ENCODE results near the gene XKRX. TPM values are rescaled to one million over a fixed set of nuclear protein-coding genes. Genes with fewer than 3 reads are reported as not detected.

Gene XKRX
- total and polyA plus RNA-seq, 2 donors (not counting 1 experiment from before 2014, with no cell fraction given): 4.6 to 5.4 TPM

DNA sequence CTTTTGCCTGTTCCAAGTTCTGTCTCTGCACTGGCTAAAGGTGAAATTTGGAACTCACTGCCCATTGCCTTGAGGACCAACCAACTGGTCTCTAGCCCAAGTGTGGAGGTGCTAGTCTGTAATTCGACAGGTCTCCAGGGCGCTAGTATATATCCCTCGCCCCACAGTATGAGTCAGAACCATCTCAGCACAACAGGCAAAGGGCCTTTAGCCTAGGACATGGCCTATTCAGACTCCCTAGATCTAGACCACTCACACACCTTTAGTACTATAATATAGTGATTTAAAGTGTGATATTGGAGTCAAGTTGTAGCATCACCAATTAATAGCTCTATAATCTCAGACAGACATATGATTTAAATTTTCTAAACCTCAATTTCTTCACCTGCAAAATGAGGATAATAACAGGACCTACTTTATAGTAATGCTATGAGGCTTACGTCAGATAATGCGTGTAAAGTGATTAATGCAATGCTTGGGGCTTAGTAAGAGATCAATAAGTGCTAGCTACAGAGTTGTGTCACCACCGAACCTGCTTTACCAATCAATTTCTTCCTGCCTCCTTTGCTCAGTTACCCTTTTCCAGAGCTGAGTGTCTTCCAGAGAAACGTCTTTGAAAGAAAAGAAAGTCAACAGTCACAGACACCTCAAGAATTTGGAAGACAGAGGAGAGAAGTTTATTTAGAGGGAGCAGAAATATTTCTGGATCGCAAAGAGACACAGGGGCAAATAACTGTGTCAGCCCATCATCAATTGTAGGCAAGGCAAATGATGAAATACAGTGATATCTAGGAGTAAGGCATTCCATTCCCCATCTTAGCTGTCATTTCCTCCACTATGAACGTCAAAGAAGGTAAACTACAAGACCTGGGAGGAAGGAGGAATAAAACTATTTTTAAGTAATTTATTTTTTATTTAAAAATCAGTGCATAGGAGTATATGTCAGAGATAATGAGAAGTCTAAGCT lies 56.8 kb downstream of the XKRX start:
- no peak overlapping the region for H3K4me3 ChIP-seq (ENCODE audit: control extremely low read depth in 1 of 5, extremely low read depth in 1 of 5, insufficient read depth in 1 of 5, low read depth in 2 of 5, low read length in 4 of 5)
- Mint-ChIP-seq H3K27ac (no peak overlapping the region), H3K27me3 (no peaks in the 10 kb centered on the region), H3K4me1 (no peaks in the 10 kb centered on the region), H3K4me3 (no peak overlapping the region), H3K9me3 (ENCODE audit: insufficient read depth) (no peaks in the 10 kb centered on the region)
- WGBS (ENCODE audit: insufficient coverage): no CpG with 5 or more reads among the region's 9 CpGs
- intact Hi-C loops (cut with micrococcal nuclease): no loop called here
- H3K36me3 ChIP-seq (replicated peaks in 1 of 2; ENCODE audit: control extremely low read depth in 1 of 2, control insufficient read depth in 1 of 2, extremely low read depth in 1 of 2, insufficient read depth in 2 of 2, low read length in 1 of 2): no peaks in the 10 kb centered on the region
- no peak overlapping the region for H3K4me2 ChIP-seq (replicated peaks; ENCODE audit: low read depth, low read length, poor library complexity, severe bottlenecking)
- no peak overlapping the region for H3K9ac ChIP-seq (ENCODE audit: low read length)
- ChIA-PET CTCF (no interaction called here), POLR2A (no interaction called here)
- H3K9me3 ChIP-seq (ENCODE audit: control extremely low read depth in 1 of 3, control insufficient read depth in 2 of 3, insufficient read depth in 1 of 3, low read length in 2 of 3): no peaks in the 10 kb centered on the region
- no peaks in the 10 kb centered on the region for H3K4me1 ChIP-seq (ENCODE audit: control insufficient read depth in 2 of 2, insufficient read depth in 2 of 2, low read length in 2 of 2)
- H3K27me3 ChIP-seq (replicated peaks in 1 of 4; ENCODE audit: control extremely low read depth in 1 of 4, control insufficient read depth in 3 of 4, insufficient read depth in 4 of 4, low read length in 3 of 4): no peaks in the 10 kb centered on the region
- H4K20me1 ChIP-seq (ENCODE audit: control insufficient read depth, insufficient read depth, low read length, poor library complexity, severe bottlenecking): no peaks in the 10 kb centered on the region
- no peak overlapping the region for H2AFZ ChIP-seq (ENCODE audit: insufficient read depth, low read depth, low read length, poor library complexity, severe bottlenecking)
- ATAC-seq (ENCODE audit: low read depth) (no peak), DNase-seq (no peak)
- no peak overlapping the region for H3K27ac ChIP-seq (ENCODE audit: low read length in 2 of 2)
- H3K79me2 ChIP-seq (ENCODE audit: control insufficient read depth, insufficient read depth, low read length): no peaks in the 10 kb centered on the region
- no peak for TF ChIP-seq EZH2 (IDR thresholded peaks at IDR 0.05; ENCODE audit: borderline replicate concordance, insufficient read depth, low read depth, low read length, poor library complexity, severe bottlenecking)
- TF ChIP-seq, protein P1, sequence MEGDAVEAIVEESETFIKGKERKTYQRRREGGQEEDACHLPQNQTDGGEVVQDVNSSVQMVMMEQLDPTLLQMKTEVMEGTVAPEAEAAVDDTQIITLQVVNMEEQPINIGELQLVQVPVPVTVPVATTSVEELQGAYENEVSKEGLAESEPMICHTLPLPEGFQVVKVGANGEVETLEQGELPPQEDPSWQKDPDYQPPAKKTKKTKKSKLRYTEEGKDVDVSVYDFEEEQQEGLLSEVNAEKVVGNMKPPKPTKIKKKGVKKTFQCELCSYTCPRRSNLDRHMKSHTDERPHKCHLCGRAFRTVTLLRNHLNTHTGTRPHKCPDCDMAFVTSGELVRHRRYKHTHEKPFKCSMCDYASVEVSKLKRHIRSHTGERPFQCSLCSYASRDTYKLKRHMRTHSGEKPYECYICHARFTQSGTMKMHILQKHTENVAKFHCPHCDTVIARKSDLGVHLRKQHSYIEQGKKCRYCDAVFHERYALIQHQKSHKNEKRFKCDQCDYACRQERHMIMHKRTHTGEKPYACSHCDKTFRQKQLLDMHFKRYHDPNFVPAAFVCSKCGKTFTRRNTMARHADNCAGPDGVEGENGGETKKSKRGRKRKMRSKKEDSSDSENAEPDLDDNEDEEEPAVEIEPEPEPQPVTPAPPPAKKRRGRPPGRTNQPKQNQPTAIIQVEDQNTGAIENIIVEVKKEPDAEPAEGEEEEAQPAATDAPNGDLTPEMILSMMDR (IDR thresholded peaks at IDR 0.05): no peak

- intact Hi-C loops (cut with micrococcal nuclease): no loop called here
- Histone ChIP-seq H3K27me3 (replicated peaks in 1 of 4; ENCODE audit: control extremely low read depth in 1 of 4, control insufficient read depth in 3 of 4, insufficient read depth in 4 of 4, low read length in 3 of 4) (no peaks in the 10 kb centered on the region), H4K20me1 (ENCODE audit: control insufficient read depth, insufficient read depth, low read length, poor library complexity, severe bottlenecking) (no peaks in the 10 kb centered on the region), H3K4me2 (replicated peaks; ENCODE audit: low read depth, low read length, poor library complexity, severe bottlenecking) (no peak overlapping the region), H3K4me1 (ENCODE audit: control insufficient read depth in 2 of 2, insufficient read depth in 2 of 2, low read length in 2 of 2) (no peaks in the 10 kb centered on the region), H3K9ac (ENCODE audit: low read length) (no peak overlapping the region), H3K4me3 (ENCODE audit: control extremely low read depth in 1 of 5, extremely low read depth in 1 of 5, insufficient read depth in 1 of 5, low read depth in 2 of 5, low read length in 4 of 5) (no peak overlapping the region), H3K36me3 (replicated peaks in 1 of 2; ENCODE audit: control extremely low read depth in 1 of 2, control insufficient read depth in 1 of 2, extremely low read depth in 1 of 2, insufficient read depth in 2 of 2, low read length in 1 of 2) (no peaks in the 10 kb centered on the region), H3K79me2 (ENCODE audit: control insufficient read depth, insufficient read depth, low read length) (no peaks in the 10 kb centered on the region), H3K9me3 (ENCODE audit: control extremely low read depth in 1 of 3, control insufficient read depth in 2 of 3, insufficient read depth in 1 of 3, low read length in 2 of 3) (no peaks in the 10 kb centered on the region), H3K27ac (ENCODE audit: low read length in 2 of 2) (no peak overlapping the region), H2AFZ (ENCODE audit: insufficient read depth, low read depth, low read length, poor library complexity, severe bottlenecking) (no peak overlapping the region)
- Mint-ChIP-seq H3K27me3 (no peaks in the 10 kb centered on the region), H3K4me3 (no peak overlapping the region), H3K27ac (no peak overlapping the region), H3K4me1 (no peaks in the 10 kb centered on the region), H3K9me3 (ENCODE audit: insufficient read depth) (no peaks in the 10 kb centered on the region)
- ChIA-PET CTCF (no interaction called here), POLR2A (no interaction called here)
- DNase-seq (no peak), ATAC-seq (ENCODE audit: low read depth) (no peak)
- 94% methylated on average over 2 of the region's 5 CpGs for WGBS (ENCODE audit: insufficient coverage)
- TF ChIP-seq, protein P1 (IDR thresholded peaks at IDR 0.05): no peak
- no peak for TF ChIP-seq EZH2 (IDR thresholded peaks at IDR 0.05; ENCODE audit: borderline replicate concordance, insufficient read depth, low read depth, low read length, poor library complexity, severe bottlenecking)
Measured at GRCh38 chrX:100870527-100870926, 58.2 kb downstream of the XKRX start.
